ENCODE results near the gene ADAMTS6. TPM values are rescaled to one million over a fixed set of nuclear protein-coding genes. Genes with fewer than 3 reads are reported as not detected.

ADAMTS6 gene
- total RNA-seq, 4 donors from 2014 or later = 2.6 to 25.2 (median 12.3) TPM

- Histone ChIP-seq H3K27ac (no peak overlapping the region), H3K27me3 (no peaks in the 10 kb centered on the region), H3K4me3 (no peak overlapping the region), H3K36me3 (no peaks in the 10 kb centered on the region), H3K4me1 (no peaks in the 10 kb centered on the region), H3K9me3 (no peaks in the 10 kb centered on the region)
- no peak for TF ChIP-seq CTCF (IDR thresholded peaks at IDR 0.05)
- TF ChIP-seq POLR2A (IDR thresholded peaks at IDR 0.05) = no peak
- TF ChIP-seq POLR2AphosphoS5 (IDR thresholded peaks at IDR 0.05) = no peak
- no peak for TF ChIP-seq EP300 (IDR thresholded peaks at IDR 0.05)
- 71 to 75% methylated on average over 1 of the region's 1 CpG for WGBS, 2 donors (ENCODE audit: low coverage in 1 of 2)
- ATAC-seq = no peak
These were observed 126.4 kb downstream of the ADAMTS6 start for GRCh38 chr5:65355301-65355700.

- H3K27me3 ChIP-seq = no peaks in the 10 kb centered on the region
- ATAC-seq = no peak
- H3K4me1 ChIP-seq = no peaks in the 10 kb centered on the region
- no peak overlapping the region for H3K4me3 ChIP-seq
- H3K36me3 ChIP-seq = no peaks in the 10 kb centered on the region
- TF ChIP-seq CTCF (IDR thresholded peaks at IDR 0.05) = no peak
- no peak for TF ChIP-seq POLR2A (IDR thresholded peaks at IDR 0.05)
- TF ChIP-seq POLR2AphosphoS5 (IDR thresholded peaks at IDR 0.05) = no peak
- no peak for TF ChIP-seq EP300 (IDR thresholded peaks at IDR 0.05)
- peaks cover 0 to 36% (median 0%) of the 10 kb centered on the region in 3 donors for H3K9me3 ChIP-seq
- no peak overlapping the region for H3K27ac ChIP-seq
These were observed 139.9 kb downstream of the ADAMTS6 start for GRCh38 chr5:65341835-65342234.

GRCh38 chr5:65338606-65339151 lies 143.0 kb downstream of the ADAMTS6 start:
- no peak overlapping the region for H3K4me3 ChIP-seq
- no peak for ATAC-seq
- no peak for TF ChIP-seq POLR2AphosphoS5 (IDR thresholded peaks at IDR 0.05)
- no peak for TF ChIP-seq POLR2A (IDR thresholded peaks at IDR 0.05)
- TF ChIP-seq EP300 (IDR thresholded peaks at IDR 0.05) = no peak
- TF ChIP-seq CTCF (IDR thresholded peaks at IDR 0.05) = no peak
- H3K4me1 ChIP-seq = no peaks in the 10 kb centered on the region
- 100% methylated on average over 1 of the region's 3 CpGs; no CpG with 5 or more reads in 1 of the 2 donors for WGBS, 2 donors (ENCODE audit: low coverage in 1 of 2)
- no peak overlapping the region for H3K27ac ChIP-seq
- no peaks in the 10 kb centered on the region for H3K36me3 ChIP-seq
- H3K27me3 ChIP-seq = no peaks in the 10 kb centered on the region
- peaks cover 0 to 36% (median 0%) of the 10 kb centered on the region in 3 donors for H3K9me3 ChIP-seq

DNA sequence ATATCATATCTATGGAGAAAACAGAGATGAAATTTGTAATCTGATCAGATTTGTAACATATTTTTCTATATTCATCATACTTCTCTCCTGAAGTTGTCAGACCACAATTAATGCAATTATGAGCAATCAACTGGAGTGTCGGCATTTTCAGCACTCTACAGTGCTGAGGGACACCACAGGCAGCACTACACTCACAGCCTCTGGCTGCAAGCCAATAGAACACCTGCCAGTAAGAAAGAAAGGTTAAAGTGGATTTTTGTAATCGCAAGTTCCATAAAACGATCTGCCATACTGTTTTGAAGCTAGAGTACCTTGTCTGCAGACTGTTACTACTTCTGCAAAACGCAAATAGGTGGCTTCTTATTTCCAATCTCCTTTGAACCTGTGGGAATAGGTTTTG lies 147.6 kb downstream of the ADAMTS6 start:
- peaks cover 0 to 13% (median 5%) of the 10 kb centered on the region in 3 donors for H3K4me1 ChIP-seq
- H3K36me3 ChIP-seq = no peaks in the 10 kb centered on the region
- TF ChIP-seq CTCF (IDR thresholded peaks at IDR 0.05) (no peak), POLR2AphosphoS5 (IDR thresholded peaks at IDR 0.05) (no peak), POLR2A (IDR thresholded peaks at IDR 0.05) (no peak), EP300 (IDR thresholded peaks at IDR 0.05) (no peak)
- 73 to 80% methylated on average over 4 of the region's 4 CpGs for WGBS, 2 donors (ENCODE audit: low coverage in 1 of 2)
- ATAC-seq = no peak
- no peak overlapping the region for H3K27ac ChIP-seq
- no peaks in the 10 kb centered on the region for H3K27me3 ChIP-seq
- H3K4me3 ChIP-seq = no peak overlapping the region
- peaks cover 0 to 4% (median 0%) of the 10 kb centered on the region in 3 donors for H3K9me3 ChIP-seq

GRCh38 chr5:65332591-65332990 lies 149.1 kb downstream of the ADAMTS6 start:
- 82% methylated on average over 1 of the region's 1 CpG; no CpG with 5 or more reads in 1 of the 2 donors for WGBS, 2 donors (ENCODE audit: low coverage in 1 of 2)
- no peaks in the 10 kb centered on the region for H3K9me3 ChIP-seq
- TF ChIP-seq CTCF (IDR thresholded peaks at IDR 0.05) = no peak
- no peak for TF ChIP-seq EP300 (IDR thresholded peaks at IDR 0.05)
- no peak for TF ChIP-seq POLR2AphosphoS5 (IDR thresholded peaks at IDR 0.05)
- TF ChIP-seq POLR2A (IDR thresholded peaks at IDR 0.05) = no peak

More at GRCh38 chr5:65332591-65332990, 149.1 kb downstream of the ADAMTS6 start:
- no peak overlapping the region for H3K4me3 ChIP-seq
- ATAC-seq = no peak
- H3K27ac ChIP-seq = no peak overlapping the region
- H3K27me3 ChIP-seq = no peaks in the 10 kb centered on the region
- H3K4me1 ChIP-seq = peaks cover 0 to 26% (median 6%) of the 10 kb centered on the region in 3 donors
- no peaks in the 10 kb centered on the region for H3K36me3 ChIP-seq
